Thyroid gland (tissue), 4 donors: ENCODE data around the gene FKBP1B.
A peak's percentile ranks its signal among the peaks of the same experiment; 100 is the strongest.

Experiments used
- POLR2A ChIP-seq, 2 donors: fragments of 450-650 bp; IDR thresholded peaks; one replicate each; pipeline ENCODE4 v1.6.1; 2017; ENCODE audit warnings: antibody characterized with exemption in 2 of 2, mild to moderate bottlenecking in 2 of 2, moderate library complexity in 1 of 2
- TF ChIP-seq, protein P1 (sequence below), 6 experiments: fragments of 200-600 bp in 3 of 6; fragments of 450-650 bp in 3 of 6; sonication (generic) in 3 of 6; IDR thresholded peaks; one replicate each; pipeline ENCODE4 v1.5.1; 2016 to 2019; ENCODE audit warnings: antibody characterized with exemption in 6 of 6, mild to moderate bottlenecking in 2 of 6, inconsistent platforms in 1 of 6, moderate library complexity in 1 of 6

DNA sequence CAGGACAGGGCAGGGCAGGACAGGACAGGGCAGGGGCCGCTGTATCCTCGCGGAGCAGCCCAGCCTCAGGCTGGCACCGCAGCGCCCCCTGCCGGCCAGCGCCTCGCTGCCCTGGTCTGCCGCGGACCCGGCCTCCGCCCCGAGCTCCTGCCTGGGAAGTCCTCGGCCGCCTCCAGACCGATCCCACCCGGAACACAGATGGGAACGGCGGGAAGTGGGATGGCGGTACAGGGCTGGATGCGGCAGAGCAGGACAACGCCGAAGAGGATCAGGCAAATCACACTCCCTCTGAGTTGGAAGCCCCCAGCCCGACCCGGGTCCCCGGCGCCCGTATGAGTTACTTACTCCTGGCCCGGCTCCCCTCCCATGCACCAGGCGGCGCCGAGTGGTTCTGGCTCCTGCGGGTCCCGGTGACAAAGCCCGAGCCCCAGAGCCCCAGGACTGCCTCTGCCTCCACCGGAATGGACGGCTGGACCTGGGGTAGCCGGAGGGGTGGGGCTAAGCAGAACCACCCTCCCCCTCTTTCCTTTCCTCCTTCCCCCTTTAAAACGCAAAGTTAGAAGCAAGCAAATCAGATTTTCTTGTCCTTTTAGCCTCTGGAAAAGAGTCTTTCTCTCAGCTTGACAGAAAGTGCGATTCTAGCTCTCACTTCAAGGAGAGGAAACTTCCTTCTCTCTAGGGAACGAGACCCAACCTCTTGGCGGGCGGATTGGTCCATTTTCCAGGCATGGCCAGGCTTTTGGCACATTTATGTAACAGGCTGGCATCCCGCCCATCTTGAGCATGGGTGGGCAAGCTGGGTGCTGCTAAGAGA, 35.1 kb downstream of the FKBP1B start, which contains the start of gene TP53I3:
- TF ChIP-seq, protein P1, sequence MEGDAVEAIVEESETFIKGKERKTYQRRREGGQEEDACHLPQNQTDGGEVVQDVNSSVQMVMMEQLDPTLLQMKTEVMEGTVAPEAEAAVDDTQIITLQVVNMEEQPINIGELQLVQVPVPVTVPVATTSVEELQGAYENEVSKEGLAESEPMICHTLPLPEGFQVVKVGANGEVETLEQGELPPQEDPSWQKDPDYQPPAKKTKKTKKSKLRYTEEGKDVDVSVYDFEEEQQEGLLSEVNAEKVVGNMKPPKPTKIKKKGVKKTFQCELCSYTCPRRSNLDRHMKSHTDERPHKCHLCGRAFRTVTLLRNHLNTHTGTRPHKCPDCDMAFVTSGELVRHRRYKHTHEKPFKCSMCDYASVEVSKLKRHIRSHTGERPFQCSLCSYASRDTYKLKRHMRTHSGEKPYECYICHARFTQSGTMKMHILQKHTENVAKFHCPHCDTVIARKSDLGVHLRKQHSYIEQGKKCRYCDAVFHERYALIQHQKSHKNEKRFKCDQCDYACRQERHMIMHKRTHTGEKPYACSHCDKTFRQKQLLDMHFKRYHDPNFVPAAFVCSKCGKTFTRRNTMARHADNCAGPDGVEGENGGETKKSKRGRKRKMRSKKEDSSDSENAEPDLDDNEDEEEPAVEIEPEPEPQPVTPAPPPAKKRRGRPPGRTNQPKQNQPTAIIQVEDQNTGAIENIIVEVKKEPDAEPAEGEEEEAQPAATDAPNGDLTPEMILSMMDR (IDR thresholded peaks at IDR 0.05) = peak; percentile 72 to 99 (median 98)
- TF ChIP-seq POLR2A (IDR thresholded peaks at IDR 0.05) = peak; percentile 5 to 85
